Bronchial epithelial cell (primary cell): Measurements from ENCODE around the gene MPZL2. TPM values are rescaled to one million over a fixed set of nuclear protein-coding genes. Genes with fewer than 3 reads are reported as not detected.

ENCODE experiments used
- DNase-seq: peaks from one replicate; pipeline ENCODE4 v3.0.0-alpha.2; 2010; ENCODE audit warnings: low read depth
- FAIRE-seq: peaks from 2 replicates; lab custom pipeline; 2011; peaks lifted over from hg19 to GRCh38; lab: Jason Lieb, UNC
- H3K27me3 ChIP-seq: 2 replicates; pipeline ENCODE4 v1.5.1; 2011; ENCODE audit warnings: low read length; ENCODE audit not compliant: control insufficient read depth, insufficient read depth
- H3K36me3 ChIP-seq: 2 replicates; pipeline ENCODE4 v1.5.1; 2011; ENCODE audit warnings: low read length; ENCODE audit not compliant: control insufficient read depth, insufficient read depth
- H3K4me3 ChIP-seq: 2 replicates; pipeline ENCODE4 v1.5.1; 2011; ENCODE audit warnings: mild to moderate bottlenecking, low read depth, low read length, control low read depth
- total RNA-seq: library from RNA; depleted of rRNA; stranded (reverse); fragments of >200 nt; gene quantifications from 2 replicates; pipeline ENCODE4 v1.2.1, GENCODE V29; 2014
- TF ChIP-seq, protein P1 (sequence below): IDR thresholded peaks from 2 replicates; pipeline ENCODE4 v1.5.1; 2011; ENCODE audit warnings: mild to moderate bottlenecking, moderate library complexity, low read length, control low read depth, inconsistent platforms; ENCODE audit not compliant: insufficient read depth, severe bottlenecking

MPZL2 gene
- total RNA-seq, 1 donor from 2014 or later: 38.7 TPM

DNA sequence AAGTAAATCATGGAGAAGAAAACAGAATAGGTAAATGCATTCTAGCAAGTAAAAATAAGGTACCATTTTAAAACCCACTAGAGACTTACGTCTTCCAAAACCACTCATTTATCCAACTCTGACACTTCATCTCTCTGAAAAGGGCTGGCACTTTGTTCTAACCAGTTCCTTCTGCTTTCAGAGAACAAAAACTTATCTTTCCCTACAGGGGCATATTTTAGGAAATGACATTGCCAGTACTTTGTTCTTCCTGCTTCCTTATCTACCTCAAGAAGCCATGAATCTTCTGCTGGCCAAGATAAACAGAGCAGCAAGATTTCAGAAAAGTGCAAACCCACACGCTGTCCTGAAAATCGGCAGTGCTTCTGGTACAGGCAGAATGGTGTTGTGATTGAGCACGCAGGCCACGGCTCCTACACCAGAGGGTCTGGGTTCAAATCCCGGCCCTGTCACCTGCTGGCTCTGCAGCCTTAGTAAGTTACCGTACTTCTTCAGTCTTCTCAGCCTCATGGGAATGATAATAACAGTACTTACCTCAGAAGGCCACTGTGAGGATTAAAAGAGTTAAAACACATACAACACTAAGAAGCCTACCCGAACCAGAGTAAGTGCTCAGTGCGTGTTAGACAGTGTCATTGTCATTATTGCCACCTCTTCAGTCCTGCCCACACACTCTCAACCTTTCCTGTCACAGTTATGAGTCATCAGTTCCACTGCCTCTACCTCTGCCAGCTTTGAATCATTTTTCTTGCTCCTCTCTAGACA is 22.9 kb downstream of the MPZL2 start:
- DNase-seq (peak; percentile 94), FAIRE-seq (peak; percentile 66)
- TF ChIP-seq, protein P1, sequence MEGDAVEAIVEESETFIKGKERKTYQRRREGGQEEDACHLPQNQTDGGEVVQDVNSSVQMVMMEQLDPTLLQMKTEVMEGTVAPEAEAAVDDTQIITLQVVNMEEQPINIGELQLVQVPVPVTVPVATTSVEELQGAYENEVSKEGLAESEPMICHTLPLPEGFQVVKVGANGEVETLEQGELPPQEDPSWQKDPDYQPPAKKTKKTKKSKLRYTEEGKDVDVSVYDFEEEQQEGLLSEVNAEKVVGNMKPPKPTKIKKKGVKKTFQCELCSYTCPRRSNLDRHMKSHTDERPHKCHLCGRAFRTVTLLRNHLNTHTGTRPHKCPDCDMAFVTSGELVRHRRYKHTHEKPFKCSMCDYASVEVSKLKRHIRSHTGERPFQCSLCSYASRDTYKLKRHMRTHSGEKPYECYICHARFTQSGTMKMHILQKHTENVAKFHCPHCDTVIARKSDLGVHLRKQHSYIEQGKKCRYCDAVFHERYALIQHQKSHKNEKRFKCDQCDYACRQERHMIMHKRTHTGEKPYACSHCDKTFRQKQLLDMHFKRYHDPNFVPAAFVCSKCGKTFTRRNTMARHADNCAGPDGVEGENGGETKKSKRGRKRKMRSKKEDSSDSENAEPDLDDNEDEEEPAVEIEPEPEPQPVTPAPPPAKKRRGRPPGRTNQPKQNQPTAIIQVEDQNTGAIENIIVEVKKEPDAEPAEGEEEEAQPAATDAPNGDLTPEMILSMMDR: no peak
- Histone ChIP-seq H3K4me3 (no peak overlapping the region), H3K36me3 (peaks cover 2% of the 10 kb centered on the region), H3K27me3 (no peaks in the 10 kb centered on the region)

- Histone ChIP-seq H3K27me3 (no peaks in the 10 kb centered on the region), H3K36me3 (peaks cover 2% of the 10 kb centered on the region), H3K4me3 (no peak overlapping the region)
- no peak for FAIRE-seq
- no peak for DNase-seq
- TF ChIP-seq, protein P1: no peak
Observed at GRCh38 chr11:118239509-118240205, 24.4 kb downstream of the MPZL2 start.

DNA sequence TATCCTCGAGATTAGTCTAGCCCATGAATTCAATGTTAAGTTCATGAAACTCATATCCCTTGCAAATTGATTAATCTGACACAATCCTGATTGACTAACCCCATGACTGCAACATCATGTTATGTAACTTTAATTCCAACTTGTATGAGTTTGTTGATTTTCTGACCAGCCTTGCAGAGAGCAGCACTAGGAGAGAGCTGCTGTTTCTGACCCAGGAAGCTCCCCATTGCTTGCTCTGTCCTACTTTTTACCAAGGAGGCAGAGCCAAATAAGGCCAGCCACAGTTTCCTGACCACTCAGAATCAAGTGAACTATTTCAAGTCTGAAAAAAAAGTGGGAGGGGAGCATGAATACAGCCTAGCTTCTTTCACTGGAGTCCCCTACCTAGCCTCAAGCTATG is 25.2 kb downstream of the MPZL2 start:
- Histone ChIP-seq H3K27me3 (no peaks in the 10 kb centered on the region), H3K4me3 (no peak overlapping the region), H3K36me3 (peaks cover 2% of the 10 kb centered on the region)
- peak; percentile 46 for DNase-seq
- TF ChIP-seq, protein P1: no peak
- FAIRE-seq: no peak

DNA sequence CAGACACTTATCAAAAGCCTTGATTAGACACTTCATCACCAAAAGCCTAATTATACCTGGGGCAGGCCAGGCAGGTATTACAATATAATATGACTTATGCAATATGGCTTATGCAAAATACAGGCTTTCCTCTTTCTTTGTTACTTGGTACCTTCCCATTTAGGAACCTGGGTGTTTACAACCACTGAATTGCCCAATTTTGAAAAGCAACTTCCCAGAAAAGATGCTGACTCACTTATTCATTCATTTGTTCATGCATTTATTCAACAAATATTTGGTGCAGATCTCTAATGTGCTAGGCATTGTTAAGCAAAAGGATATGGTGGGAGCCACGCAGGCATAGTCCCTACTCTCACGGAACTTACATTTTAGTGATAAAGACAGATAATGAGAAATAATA is 25.7 kb downstream of the MPZL2 start:
- no peak overlapping the region for H3K4me3 ChIP-seq
- no peaks in the 10 kb centered on the region for H3K27me3 ChIP-seq
- peak; percentile 65 for DNase-seq
- TF ChIP-seq, protein P1: no peak
- FAIRE-seq: no peak
- peaks cover 2% of the 10 kb centered on the region for H3K36me3 ChIP-seq

DNA sequence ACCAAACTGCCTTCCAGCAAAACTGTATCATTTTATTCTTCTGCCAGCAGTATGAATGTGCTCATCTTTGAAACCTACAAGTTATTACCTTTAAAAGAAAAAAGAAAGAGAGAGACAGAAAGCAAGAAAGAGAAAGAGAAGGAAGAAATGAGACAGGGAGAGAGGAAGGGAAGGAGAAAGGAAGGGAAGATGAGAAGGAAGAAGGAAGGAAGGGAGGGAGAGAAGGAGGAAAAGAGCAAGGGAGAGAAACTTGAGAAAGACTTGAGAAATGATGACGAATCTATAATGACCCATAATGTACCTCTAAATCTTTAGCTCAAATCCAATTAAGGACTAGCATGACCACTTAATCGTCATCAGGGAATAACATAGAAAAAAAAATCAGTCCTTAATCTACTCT is 27.9 kb downstream of the MPZL2 start:
- FAIRE-seq (no peak), DNase-seq (no peak)
- H3K27me3 ChIP-seq: no peaks in the 10 kb centered on the region
- TF ChIP-seq, protein P1: no peak
- no peak overlapping the region for H3K4me3 ChIP-seq
- peaks cover 2% of the 10 kb centered on the region for H3K36me3 ChIP-seq
